ENCODE results near the gene KNL1. TPM values are rescaled to one million over a fixed set of nuclear protein-coding genes. Genes with fewer than 3 reads are reported as not detected.

Gene KNL1
- total and polyA plus RNA-seq, 2 donors (not counting 3 experiments of a cell fraction or from before 2014, with no cell fraction given), result 4.0 to 31.8 TPM

- H3K79me2 ChIP-seq (ENCODE audit: control insufficient read depth, insufficient read depth, low read length), result no peaks in the 10 kb centered on the region
- POLR2A ChIA-PET, result no interaction called here
- dilution Hi-C loops (cut with MboI; ENCODE audit: extremely low pct_ligation_motif_present, low sequenced_read_pairs), result no loop called here
Measured at GRCh38 chr15:40548610-40549009, 45.4 kb upstream of the KNL1 start.

More at GRCh38 chr15:40548610-40549009, 45.4 kb upstream of the KNL1 start:
- Histone ChIP-seq H3K36me3 (ENCODE audit: control insufficient read depth in 2 of 2, extremely low read depth in 1 of 2, insufficient read depth in 2 of 2, low read length in 2 of 2) (peaks cover 2 to 8% of the 10 kb centered on the region in 2 experiments), H3K9me3 (replicated peaks; ENCODE audit: control insufficient read depth, insufficient read depth, low read length) (no peaks in the 10 kb centered on the region), H4K20me1 (replicated peaks; ENCODE audit: control insufficient read depth, extremely low read depth, insufficient read depth, low read length) (no peaks in the 10 kb centered on the region), H3K27me3 (ENCODE audit: control insufficient read depth in 2 of 2, insufficient read depth in 2 of 2, low read length in 2 of 2) (no peaks in the 10 kb centered on the region), H3K4me3 (replicated peaks in 1 of 3; ENCODE audit: insufficient read depth in 1 of 3, low read depth in 1 of 3, low read length in 3 of 3) (no peak overlapping the region), H3K4me1 (ENCODE audit: control insufficient read depth, extremely low read depth, insufficient read depth, low read length) (no peaks in the 10 kb centered on the region), H3K9me1 (replicated peaks; ENCODE audit: control insufficient read depth, extremely low read depth, insufficient read depth, low read length) (no peaks in the 10 kb centered on the region), H3K4me2 (ENCODE audit: insufficient read depth, low read length) (no peak overlapping the region), H3K9ac (replicated peaks; ENCODE audit: extremely low read depth, insufficient read depth, low read length) (no peak overlapping the region), H2AFZ (ENCODE audit: low read depth, low read length) (no peak overlapping the region), H3K27ac (ENCODE audit: insufficient read depth, low read depth, low read length) (no peak overlapping the region)
- CTCF ChIA-PET, result no interaction called here
- DNase-seq (ENCODE audit: low read depth, low spot score) (no peak), FAIRE-seq (no peak)
- no TSS peak for BruUV-seq (replicated peaks)
- TF ChIP-seq FOS (IDR thresholded peaks at IDR 0.05; ENCODE audit: borderline replicate concordance, insufficient read depth, low read length) (no peak), GATA2 (IDR thresholded peaks at IDR 0.05; ENCODE audit: insufficient read depth, insufficient read length, low read depth, low read length) (no peak), MYC (IDR thresholded peaks at IDR 0.05; ENCODE audit: low read depth, low read length) (no peak), POLR2A (IDR thresholded peaks at IDR 0.05; ENCODE audit: low read depth, low read length) (no peak), JUN (IDR thresholded peaks at IDR 0.05; ENCODE audit: borderline replicate concordance, insufficient read depth, insufficient read length, low read depth) (no peak), POLR2AphosphoS5 (IDR thresholded peaks at IDR 0.05; ENCODE audit: insufficient read depth, low read depth, low read length) (no peak), EZH2 (IDR thresholded peaks at IDR 0.05; ENCODE audit: borderline replicate concordance, low read depth, low read length, severe bottlenecking) (no peak)
- TF ChIP-seq, protein P1, sequence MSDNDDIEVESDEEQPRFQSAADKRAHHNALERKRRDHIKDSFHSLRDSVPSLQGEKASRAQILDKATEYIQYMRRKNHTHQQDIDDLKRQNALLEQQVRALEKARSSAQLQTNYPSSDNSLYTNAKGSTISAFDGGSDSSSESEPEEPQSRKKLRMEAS (IDR thresholded peaks at IDR 0.05; ENCODE audit: insufficient read depth, insufficient read length), result no peak
- TF ChIP-seq, protein P2, sequence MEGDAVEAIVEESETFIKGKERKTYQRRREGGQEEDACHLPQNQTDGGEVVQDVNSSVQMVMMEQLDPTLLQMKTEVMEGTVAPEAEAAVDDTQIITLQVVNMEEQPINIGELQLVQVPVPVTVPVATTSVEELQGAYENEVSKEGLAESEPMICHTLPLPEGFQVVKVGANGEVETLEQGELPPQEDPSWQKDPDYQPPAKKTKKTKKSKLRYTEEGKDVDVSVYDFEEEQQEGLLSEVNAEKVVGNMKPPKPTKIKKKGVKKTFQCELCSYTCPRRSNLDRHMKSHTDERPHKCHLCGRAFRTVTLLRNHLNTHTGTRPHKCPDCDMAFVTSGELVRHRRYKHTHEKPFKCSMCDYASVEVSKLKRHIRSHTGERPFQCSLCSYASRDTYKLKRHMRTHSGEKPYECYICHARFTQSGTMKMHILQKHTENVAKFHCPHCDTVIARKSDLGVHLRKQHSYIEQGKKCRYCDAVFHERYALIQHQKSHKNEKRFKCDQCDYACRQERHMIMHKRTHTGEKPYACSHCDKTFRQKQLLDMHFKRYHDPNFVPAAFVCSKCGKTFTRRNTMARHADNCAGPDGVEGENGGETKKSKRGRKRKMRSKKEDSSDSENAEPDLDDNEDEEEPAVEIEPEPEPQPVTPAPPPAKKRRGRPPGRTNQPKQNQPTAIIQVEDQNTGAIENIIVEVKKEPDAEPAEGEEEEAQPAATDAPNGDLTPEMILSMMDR (IDR thresholded peaks at IDR 0.05; ENCODE audit: extremely low read depth in 1 of 2, insufficient read depth in 1 of 2, low read depth in 1 of 2, low read length in 2 of 2), result no peak
- intact Hi-C loops (cut with micrococcal nuclease), result no loop called here

All from endothelial cell of umbilical vein (primary cell).